Natural killer cell (primary cell): ENCODE data around the gene TRPC6. TPM values are rescaled to one million over a fixed set of nuclear protein-coding genes. Genes with fewer than 3 reads are reported as not detected.

Experiments
- ATAC-seq, 3 donors: fragments of 150-1000 bp in 2 of 3; fragments of 200-7000 bp in 1 of 3; cut with Tn5 transposase; 1 replicate in 1 of 3; 2 replicates in 2 of 3; pipeline ENCODE4 v1.10.0; 2021; ENCODE audit warnings: mild to moderate bottlenecking in 2 of 3, moderate library complexity in 2 of 3
- DNase-seq, 2 donors: peaks; one replicate each; pipeline versions ENCODE4 v3.0.0 to v3.0.0-alpha.2; 2013 to 2021; ENCODE audit warnings: mixed read lengths in 1 of 2
- H3K27ac ChIP-seq: one replicate; pipeline ENCODE4 v1.5.1; 2013; ENCODE audit warnings: mild to moderate bottlenecking, low read length
- H3K27me3 ChIP-seq: one replicate; pipeline ENCODE4 v1.6.1; 2013; ENCODE audit warnings: low read length; ENCODE audit not compliant: control insufficient read depth, insufficient read depth
- H3K36me3 ChIP-seq: one replicate; pipeline ENCODE4 v1.6.1; 2013; ENCODE audit warnings: low read length; ENCODE audit not compliant: control insufficient read depth, insufficient read depth
- H3K4me1 ChIP-seq: one replicate; pipeline ENCODE4 v1.6.1; 2013; ENCODE audit warnings: low read length; ENCODE audit not compliant: control insufficient read depth, insufficient read depth
- H3K4me3 ChIP-seq: one replicate; pipeline ENCODE4 v1.5.1; 2013; ENCODE audit warnings: low read length
- H3K9me3 ChIP-seq: one replicate; pipeline ENCODE4 v1.6.1; 2013; ENCODE audit warnings: low read length; ENCODE audit not compliant: control insufficient read depth, insufficient read depth
- H3K27ac Mint-ChIP-seq, 2 donors: one replicate each; pipeline ENCODE4 v1.8.0; 2022; ENCODE audit warnings: mild to moderate bottlenecking in 2 of 2, mixed read lengths in 2 of 2, moderate library complexity in 1 of 2
- H3K27me3 Mint-ChIP-seq, 2 donors: one replicate each; pipeline ENCODE4 v1.8.0; 2022; ENCODE audit warnings: low read depth in 2 of 2, mixed read lengths in 2 of 2
- H3K36me3 Mint-ChIP-seq: one replicate; pipeline ENCODE4 v1.8.0; 2022; ENCODE audit warnings: mixed read lengths
- H3K4me1 Mint-ChIP-seq, 2 donors: one replicate each; pipeline ENCODE4 v1.8.0; 2022; ENCODE audit warnings: mixed read lengths in 2 of 2
- H3K4me3 Mint-ChIP-seq: one replicate; pipeline ENCODE4 v1.8.0; 2022; ENCODE audit warnings: mild to moderate bottlenecking, moderate library complexity, mixed read lengths
- H3K9me3 Mint-ChIP-seq, 2 donors: one replicate each; pipeline ENCODE4 v1.8.0; 2022; ENCODE audit warnings: mixed read lengths in 2 of 2
- CTCF ChIP-seq: fragments of 200-600 bp; IDR thresholded peaks from one replicate; pipeline ENCODE4 v1.8.0; 2022; ENCODE audit warnings: antibody characterized with exemption
- WGBS: methylation state at CpG from one replicate; pipeline ENCODE4 v1.1.7; 2013; ENCODE audit warnings: missing lambda C conversion rate; ENCODE audit not compliant: insufficient coverage; 5-methylcytosine and 5-hydroxymethylcytosine counted together
- intact Hi-C: fragments of 100-400 bp; cut with micrococcal nuclease; formaldehyde crosslinking; loops from one replicate; pipeline ENCODE4 v1.14.2; 2022
- total RNA-seq, 4 donors: library from RNA; stranded (reverse); fragments of 120-200 nt in 1 of 4; gene quantifications; one replicate each; pipeline versions ENCODE4 v1.2.3 to v1.2.4, GENCODE V29; 2013 to 2022

The TRPC6 gene
- total RNA-seq, 3 donors from 2014 or later (not counting 1 experiment from before 2014, with no cell fraction given): 0.09 to 0.15 TPM; not detected in 1

- Mint-ChIP-seq H3K4me1 (no peaks in the 10 kb centered on the region), H3K27me3 (no peaks in the 10 kb centered on the region), H3K36me3 (peaks cover 9% of the 10 kb centered on the region), H3K4me3 (no peak overlapping the region), H3K27ac (no peak overlapping the region), H3K9me3 (peaks cover 9 to 16% of the 10 kb centered on the region in 2 donors)
- Histone ChIP-seq H3K27ac (no peak overlapping the region), H3K27me3 (no peaks in the 10 kb centered on the region), H3K9me3 (peaks cover 10% of the 10 kb centered on the region), H3K4me1 (no peaks in the 10 kb centered on the region), H3K36me3 (no peaks in the 10 kb centered on the region), H3K4me3 (no peak overlapping the region)
- ATAC-seq: no peak
- WGBS: 74% methylated on average over 4 of the region's 4 CpGs
- intact Hi-C loops: no loop called here
- no peak for TF ChIP-seq CTCF
- DNase-seq: no peak
These were observed 150.7 kb downstream of the TRPC6 start for GRCh38 chr11:101433151-101433550.

- H3K27me3 Mint-ChIP-seq: no peaks in the 10 kb centered on the region
- DNase-seq: no peak
- no peak overlapping the region for H3K4me3 Mint-ChIP-seq
- 81% methylated on average over 2 of the region's 2 CpGs for WGBS
- no peaks in the 10 kb centered on the region for H3K36me3 ChIP-seq
- no peak overlapping the region for H3K27ac Mint-ChIP-seq
- H3K4me3 ChIP-seq: no peak overlapping the region
- H3K9me3 ChIP-seq: peaks cover 10% of the 10 kb centered on the region
- H3K4me1 ChIP-seq: no peaks in the 10 kb centered on the region
- peaks cover 11% of the 10 kb centered on the region for H3K36me3 Mint-ChIP-seq
- TF ChIP-seq CTCF: no peak
- H3K4me1 Mint-ChIP-seq: no peaks in the 10 kb centered on the region
- no peak for ATAC-seq
- peaks cover 13 to 27% of the 10 kb centered on the region in 2 donors for H3K9me3 Mint-ChIP-seq
- intact Hi-C loops: no loop called here
- H3K27ac ChIP-seq: no peak overlapping the region
- H3K27me3 ChIP-seq: no peaks in the 10 kb centered on the region
These were observed 153.9 kb downstream of the TRPC6 start for GRCh38 chr11:101429703-101430540.

- intact Hi-C loops: no loop called here
- 88% methylated on average over 1 of the region's 1 CpG for WGBS
- no peak for ATAC-seq
- H3K9me3 Mint-ChIP-seq: peaks cover 14 to 27% of the 10 kb centered on the region in 2 donors
- Histone ChIP-seq H3K27ac (no peak overlapping the region), H3K36me3 (no peaks in the 10 kb centered on the region), H3K27me3 (no peaks in the 10 kb centered on the region), H3K9me3 (peaks cover 10% of the 10 kb centered on the region), H3K4me3 (no peak overlapping the region), H3K4me1 (no peaks in the 10 kb centered on the region)
- no peaks in the 10 kb centered on the region for H3K27me3 Mint-ChIP-seq
- no peak for DNase-seq
- H3K4me3 Mint-ChIP-seq: no peak overlapping the region
- H3K36me3 Mint-ChIP-seq: peaks cover 11% of the 10 kb centered on the region
- no peak overlapping the region for H3K27ac Mint-ChIP-seq
- no peak for TF ChIP-seq CTCF
- no peaks in the 10 kb centered on the region for H3K4me1 Mint-ChIP-seq
These were observed 154.9 kb downstream of the TRPC6 start for GRCh38 chr11:101428918-101429317.

- Mint-ChIP-seq H3K36me3 (no peaks in the 10 kb centered on the region), H3K9me3 (peaks cover 4 to 9% of the 10 kb centered on the region in 2 donors), H3K4me1 (no peaks in the 10 kb centered on the region), H3K4me3 (no peak overlapping the region), H3K27ac (no peak overlapping the region), H3K27me3 (no peaks in the 10 kb centered on the region)
- H3K36me3 ChIP-seq: no peaks in the 10 kb centered on the region
- no peak for TF ChIP-seq CTCF
- ATAC-seq (no peak), DNase-seq (no peak)
- intact Hi-C loops: no loop called here
- no peaks in the 10 kb centered on the region for H3K9me3 ChIP-seq
- no peak overlapping the region for H3K27ac ChIP-seq
- H3K27me3 ChIP-seq: no peaks in the 10 kb centered on the region
- 89% methylated on average over 2 of the region's 2 CpGs for WGBS
- no peak overlapping the region for H3K4me3 ChIP-seq
- no peaks in the 10 kb centered on the region for H3K4me1 ChIP-seq
These were observed 176.5 kb downstream of the TRPC6 start for GRCh38 chr11:101407324-101407723.
